ENCODE measurements around the gene SLC24A3.

The SLC24A3 gene

GRCh38 chr20:19213946-19214490 lies 1.6 kb downstream of the SLC24A3 start:
- no peak for TF ChIP-seq CTCF (IDR thresholded peaks at IDR 0.05)
- TF ChIP-seq ZFX (IDR thresholded peaks at IDR 0.05; ENCODE audit: borderline replicate concordance): no peak
- no peak overlapping the region for H3K27ac ChIP-seq

- H3K27ac ChIP-seq: no peak overlapping the region
- no peak for TF ChIP-seq ZFX (IDR thresholded peaks at IDR 0.05; ENCODE audit: borderline replicate concordance)
- no peak for TF ChIP-seq CTCF (IDR thresholded peaks at IDR 0.05)
These were observed 6.0 kb downstream of the SLC24A3 start for GRCh38 chr20:19218411-19218810.

- TF ChIP-seq ZFX (IDR thresholded peaks at IDR 0.05; ENCODE audit: borderline replicate concordance) (no peak), CTCF (IDR thresholded peaks at IDR 0.05) (no peak)
These were observed 10.1 kb downstream of the SLC24A3 start for GRCh38 chr20:19222520-19223040.

GRCh38 chr20:19223640-19224039 lies 11.2 kb downstream of the SLC24A3 start:
- no peak overlapping the region for H3K27ac ChIP-seq
- TF ChIP-seq ZFX (IDR thresholded peaks at IDR 0.05; ENCODE audit: borderline replicate concordance) (no peak), CTCF (IDR thresholded peaks at IDR 0.05) (no peak)

More at GRCh38 chr20:19222520-19223040, 10.1 kb downstream of the SLC24A3 start:
- no peak overlapping the region for H3K27ac ChIP-seq

- no peak overlapping the region for H3K27ac ChIP-seq
These were observed 19.1 kb downstream of the SLC24A3 start for GRCh38 chr20:19231359-19232035.

GRCh38 chr20:19232997-19233794 lies 20.8 kb downstream of the SLC24A3 start:
- H3K27ac ChIP-seq: no peak overlapping the region
- no peak for TF ChIP-seq CTCF (IDR thresholded peaks at IDR 0.05)

More at GRCh38 chr20:19231359-19232035, 19.1 kb downstream of the SLC24A3 start:
- TF ChIP-seq ZFX (IDR thresholded peaks at IDR 0.05; ENCODE audit: borderline replicate concordance) (no peak), CTCF (IDR thresholded peaks at IDR 0.05) (no peak)
